ENCODE results near the gene MPND. TPM values are rescaled to one million over a fixed set of nuclear protein-coding genes. Genes with fewer than 3 reads are reported as not detected.

Gene MPND
- polyA plus RNA-seq, 1 donor, result 16.5 TPM

- H3K27ac ChIP-seq (ENCODE audit: low read length), result no peak overlapping the region
- H3K36me3 ChIP-seq (ENCODE audit: control insufficient read depth, insufficient read depth, low read length), result peaks cover 41% of the 10 kb centered on the region
- no peaks in the 10 kb centered on the region for H3K27me3 ChIP-seq (ENCODE audit: control insufficient read depth, insufficient read depth, low read length)
- DNase-seq, result no peak
- H3K9me3 ChIP-seq (ENCODE audit: control insufficient read depth, low read depth, low read length), result no peaks in the 10 kb centered on the region
- no peak overlapping the region for H3K4me3 ChIP-seq (ENCODE audit: low read length)
- peaks cover 58% of the 10 kb centered on the region for H3K4me1 ChIP-seq (ENCODE audit: control insufficient read depth, insufficient read depth, low read length)
- WGBS (ENCODE audit: insufficient coverage, low lambda C conversion rate), result no CpG with 5 or more reads among the region's 17 CpGs
Observed at GRCh38 chr19:4380254-4380727, 36.9 kb downstream of the MPND start.

GRCh38 chr19:4385291-4386040 lies 42.1 kb downstream of the MPND start:
- H3K27ac ChIP-seq (ENCODE audit: low read length), result peak overlapping the region; percentile 83
- no CpG with 5 or more reads among the region's 15 CpGs for WGBS (ENCODE audit: insufficient coverage, low lambda C conversion rate)

GRCh38 chr19:4386041-4386782 lies 42.9 kb downstream of the MPND start:
- no peaks in the 10 kb centered on the region for H3K27me3 ChIP-seq (ENCODE audit: control insufficient read depth, insufficient read depth, low read length)
- peak overlapping the region; percentile 83 for H3K27ac ChIP-seq (ENCODE audit: low read length)
- H3K36me3 ChIP-seq (ENCODE audit: control insufficient read depth, insufficient read depth, low read length), result peaks cover 39% of the 10 kb centered on the region
- DNase-seq, result no peak
- no peaks in the 10 kb centered on the region for H3K9me3 ChIP-seq (ENCODE audit: control insufficient read depth, low read depth, low read length)
- H3K4me3 ChIP-seq (ENCODE audit: low read length), result no peak overlapping the region
- 100% methylated on average over 1 of the region's 13 CpGs for WGBS (ENCODE audit: insufficient coverage, low lambda C conversion rate)
- peaks cover 64% of the 10 kb centered on the region for H3K4me1 ChIP-seq (ENCODE audit: control insufficient read depth, insufficient read depth, low read length)

More at GRCh38 chr19:4385291-4386040, 42.1 kb downstream of the MPND start:
- H3K4me3 ChIP-seq (ENCODE audit: low read length), result no peak overlapping the region
- H3K9me3 ChIP-seq (ENCODE audit: control insufficient read depth, low read depth, low read length), result no peaks in the 10 kb centered on the region
- H3K27me3 ChIP-seq (ENCODE audit: control insufficient read depth, insufficient read depth, low read length), result no peaks in the 10 kb centered on the region
- peak; percentile 81 to 84 for DNase-seq
- peaks cover 39% of the 10 kb centered on the region for H3K36me3 ChIP-seq (ENCODE audit: control insufficient read depth, insufficient read depth, low read length)
- H3K4me1 ChIP-seq (ENCODE audit: control insufficient read depth, insufficient read depth, low read length), result peaks cover 58% of the 10 kb centered on the region

- Histone ChIP-seq H3K4me3 (ENCODE audit: low read length) (no peak overlapping the region), H3K36me3 (ENCODE audit: control insufficient read depth, insufficient read depth, low read length) (peaks cover 33% of the 10 kb centered on the region), H3K27me3 (ENCODE audit: control insufficient read depth, insufficient read depth, low read length) (no peaks in the 10 kb centered on the region), H3K4me1 (ENCODE audit: control insufficient read depth, insufficient read depth, low read length) (peaks cover 78% of the 10 kb centered on the region), H3K9me3 (ENCODE audit: control insufficient read depth, low read depth, low read length) (no peaks in the 10 kb centered on the region), H3K27ac (ENCODE audit: low read length) (peak overlapping the region; percentile 96)
- DNase-seq, result peak in 1 of 2 donors; percentile 65
- WGBS (ENCODE audit: insufficient coverage, low lambda C conversion rate), result no CpG with 5 or more reads among the region's 16 CpGs
Observed at GRCh38 chr19:4388337-4389063, 45.1 kb downstream of the MPND start.

- WGBS (ENCODE audit: insufficient coverage, low lambda C conversion rate), result no CpG with 5 or more reads among the region's 9 CpGs
- Histone ChIP-seq H3K36me3 (ENCODE audit: control insufficient read depth, insufficient read depth, low read length) (peaks cover 28% of the 10 kb centered on the region), H3K27me3 (ENCODE audit: control insufficient read depth, insufficient read depth, low read length) (no peaks in the 10 kb centered on the region), H3K9me3 (ENCODE audit: control insufficient read depth, low read depth, low read length) (no peaks in the 10 kb centered on the region), H3K4me1 (ENCODE audit: control insufficient read depth, insufficient read depth, low read length) (peaks cover 82% of the 10 kb centered on the region), H3K4me3 (ENCODE audit: low read length) (no peak overlapping the region), H3K27ac (ENCODE audit: low read length) (peak overlapping the region; percentile 96)
- DNase-seq, result no peak
Observed at GRCh38 chr19:4389064-4389375, 45.7 kb downstream of the MPND start.

- Histone ChIP-seq H3K4me3 (ENCODE audit: low read length) (peak overlapping the region; percentile 4), H3K36me3 (ENCODE audit: control insufficient read depth, insufficient read depth, low read length) (peaks cover 22% of the 10 kb centered on the region), H3K4me1 (ENCODE audit: control insufficient read depth, insufficient read depth, low read length) (peaks cover 84% of the 10 kb centered on the region), H3K9me3 (ENCODE audit: control insufficient read depth, low read depth, low read length) (no peaks in the 10 kb centered on the region), H3K27ac (ENCODE audit: low read length) (peak overlapping the region; percentile 96), H3K27me3 (ENCODE audit: control insufficient read depth, insufficient read depth, low read length) (no peaks in the 10 kb centered on the region)
- DNase-seq, result no peak
- no CpG with 5 or more reads among the region's 17 CpGs for WGBS (ENCODE audit: insufficient coverage, low lambda C conversion rate)
Observed at GRCh38 chr19:4389511-4390016, 46.2 kb downstream of the MPND start.

- Histone ChIP-seq H3K4me3 (ENCODE audit: low read length) (peak overlapping the region; percentile 8), H3K4me1 (ENCODE audit: control insufficient read depth, insufficient read depth, low read length) (peaks cover 84% of the 10 kb centered on the region), H3K27me3 (ENCODE audit: control insufficient read depth, insufficient read depth, low read length) (no peaks in the 10 kb centered on the region), H3K27ac (ENCODE audit: low read length) (peak overlapping the region; percentile 96), H3K36me3 (ENCODE audit: control insufficient read depth, insufficient read depth, low read length) (peaks cover 24% of the 10 kb centered on the region), H3K9me3 (ENCODE audit: control insufficient read depth, low read depth, low read length) (no peaks in the 10 kb centered on the region)
- DNase-seq, result peak in 1 of 2 donors; percentile 53
- 50% methylated on average over 1 of the region's 12 CpGs for WGBS (ENCODE audit: insufficient coverage, low lambda C conversion rate)
Observed at GRCh38 chr19:4390017-4390566, 46.7 kb downstream of the MPND start.

GRCh38 chr19:4390567-4391305 lies 47.4 kb downstream of the MPND start:
- Histone ChIP-seq H3K4me1 (ENCODE audit: control insufficient read depth, insufficient read depth, low read length) (peaks cover 80% of the 10 kb centered on the region), H3K27me3 (ENCODE audit: control insufficient read depth, insufficient read depth, low read length) (no peaks in the 10 kb centered on the region)
- DNase-seq, result peak; percentile 90 to 95

GRCh38 chr19:4391306-4391693 lies 47.9 kb downstream of the MPND start:
- H3K4me3 ChIP-seq (ENCODE audit: low read length), result no peak overlapping the region
- peaks cover 76% of the 10 kb centered on the region for H3K4me1 ChIP-seq (ENCODE audit: control insufficient read depth, insufficient read depth, low read length)
- peak; percentile 81 to 94 for DNase-seq
- 33% methylated on average over 2 of the region's 9 CpGs for WGBS (ENCODE audit: insufficient coverage, low lambda C conversion rate)
- H3K9me3 ChIP-seq (ENCODE audit: control insufficient read depth, low read depth, low read length), result no peaks in the 10 kb centered on the region
- H3K36me3 ChIP-seq (ENCODE audit: control insufficient read depth, insufficient read depth, low read length), result peaks cover 28% of the 10 kb centered on the region
- peak overlapping the region; percentile 96 for H3K27ac ChIP-seq (ENCODE audit: low read length)
- no peaks in the 10 kb centered on the region for H3K27me3 ChIP-seq (ENCODE audit: control insufficient read depth, insufficient read depth, low read length)

More at GRCh38 chr19:4390567-4391305, 47.4 kb downstream of the MPND start:
- peaks cover 26% of the 10 kb centered on the region for H3K36me3 ChIP-seq (ENCODE audit: control insufficient read depth, insufficient read depth, low read length)
- H3K4me3 ChIP-seq (ENCODE audit: low read length), result peak overlapping the region; percentile 8
- peak overlapping the region; percentile 96 for H3K27ac ChIP-seq (ENCODE audit: low read length)
- WGBS (ENCODE audit: insufficient coverage, low lambda C conversion rate), result no CpG with 5 or more reads among the region's 21 CpGs
- H3K9me3 ChIP-seq (ENCODE audit: control insufficient read depth, low read depth, low read length), result no peaks in the 10 kb centered on the region
